Suprapubic skin (tissue), 3 donors: ENCODE results near the gene PSMB3.

ENCODE experiments used
- CTCF ChIP-seq, 2 donors: fragments of 200-600 bp in 1 of 2; fragments of 450-650 bp in 1 of 2; sonication (generic) in 1 of 2; IDR thresholded peaks; one replicate each; pipeline ENCODE4 v1.5.1; 2016 to 2019; ENCODE audit warnings: antibody characterized with exemption in 2 of 2, mild to moderate bottlenecking in 1 of 2, moderate library complexity in 1 of 2
- POLR2A ChIP-seq, 2 donors: fragments of 450-650 bp; IDR thresholded peaks; one replicate each; pipeline ENCODE4 v1.6.1; 2017; ENCODE audit warnings: antibody characterized with exemption in 2 of 2, mild to moderate bottlenecking in 2 of 2, moderate library complexity in 2 of 2

DNA sequence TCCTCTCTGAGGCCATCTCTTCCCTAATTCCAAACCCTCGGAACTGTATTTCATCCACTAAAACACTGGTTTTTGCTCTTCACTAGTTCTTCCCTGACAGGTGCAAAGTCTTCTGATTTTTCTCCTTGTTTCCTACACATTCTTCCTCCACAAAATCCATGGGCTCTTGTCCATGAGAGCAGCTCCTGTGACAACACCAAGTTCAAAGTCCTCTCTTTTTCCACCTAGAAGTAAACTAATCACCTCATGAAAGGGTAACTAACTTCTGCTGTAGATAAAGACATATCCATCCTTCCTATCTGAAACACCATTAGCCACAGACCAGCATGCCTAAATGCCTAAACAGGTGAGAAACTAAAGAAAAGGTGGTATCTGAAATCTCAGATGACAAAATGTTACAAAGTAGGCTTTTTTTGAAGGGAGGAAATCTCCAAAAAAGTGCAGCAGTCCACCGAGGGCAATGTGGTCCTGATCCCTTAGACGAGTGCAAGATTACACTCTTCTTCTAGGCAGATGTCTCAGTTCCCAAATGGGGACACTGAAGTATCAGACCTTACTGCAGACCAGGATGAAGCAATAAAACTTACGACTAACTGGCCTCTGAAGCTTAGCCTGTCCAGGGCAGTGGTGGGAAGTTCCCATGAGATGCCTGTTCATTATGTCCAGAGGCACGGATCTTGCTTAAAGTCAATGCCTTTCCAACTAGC is 44.1 kb downstream of the PSMB3 start:
- no peak for TF ChIP-seq POLR2A (IDR thresholded peaks at IDR 0.05)
- TF ChIP-seq CTCF (IDR thresholded peaks at IDR 0.05): no peak
